HepG2 (cell line): ENCODE data around the gene CLASP1. TPM values are rescaled to one million over a fixed set of nuclear protein-coding genes. Genes with fewer than 3 reads are reported as not detected.
A peak's percentile ranks its signal among the peaks of the same experiment; 100 is the strongest.

Source experiments
- ATF4 ChIP-seq, 2 experiments: fragments of 450-650 bp in 1 of 2; sonication (generic) in 1 of 2; formaldehyde crosslinking; IDR thresholded peaks; 2 replicates each; pipeline versions ENCODE4 v1.5.0 to v1.8.0; 2020 to 2022; ENCODE audit warnings: mild to moderate bottlenecking in 1 of 2, missing genetic modification reagents in 1 of 2
- BRD4 ChIP-seq: sonication (generic); formaldehyde crosslinking; IDR thresholded peaks from 2 replicates; pipeline ENCODE4 v1.4.0; 2020; ENCODE audit warnings: missing genetic modification reagents
- FOXM1 ChIP-seq: sonication (generic); formaldehyde crosslinking; IDR thresholded peaks from 2 replicates; pipeline ENCODE4 v1.5.0; 2020; ENCODE audit warnings: missing genetic modification reagents
- HMGXB3 ChIP-seq: sonication (generic); formaldehyde crosslinking; IDR thresholded peaks from 2 replicates; pipeline ENCODE4 v1.4.0; 2020; ENCODE audit warnings: missing genetic modification reagents, borderline replicate concordance
- HNRNPH1 ChIP-seq: fragments of 200-400 bp; formaldehyde crosslinking; optimal IDR thresholded peaks from 2 replicates; pipeline ENCODE3; 2017; ENCODE audit warnings: mild to moderate bottlenecking, low read depth, low read length
- NAIF1 ChIP-seq: sonication (generic); formaldehyde crosslinking; IDR thresholded peaks from 2 replicates; pipeline ENCODE4 v1.5.0; 2020; ENCODE audit warnings: mild to moderate bottlenecking, missing genetic modification reagents, borderline replicate concordance
- ZNF17 ChIP-seq: sonication (generic); formaldehyde crosslinking; IDR thresholded peaks from 2 replicates; pipeline ENCODE4 v1.5.0; 2020; ENCODE audit warnings: mild to moderate bottlenecking, missing genetic modification reagents
- ZNF230 ChIP-seq: sonication (generic); formaldehyde crosslinking; IDR thresholded peaks from 2 replicates; pipeline ENCODE4 v1.4.0; 2020; ENCODE audit warnings: mild to moderate bottlenecking, missing genetic modification reagents
- ZNF407 ChIP-seq: sonication (generic); formaldehyde crosslinking; IDR thresholded peaks from one replicate; pipeline ENCODE4 v1.5.1; 2020; ENCODE audit warnings: mild to moderate bottlenecking, missing genetic modification reagents; ENCODE audit errors: not compliant biosample characterization
- ZNF550 ChIP-seq: sonication (generic); formaldehyde crosslinking; IDR thresholded peaks from 2 replicates; pipeline ENCODE4 v1.4.0; 2020; ENCODE audit warnings: mild to moderate bottlenecking, missing genetic modification reagents, borderline replicate concordance
- ZNF768 ChIP-seq: sonication (generic); formaldehyde crosslinking; IDR thresholded peaks from 2 replicates; pipeline ENCODE4 v1.4.0; 2020; ENCODE audit warnings: missing genetic modification reagents
- ZNF784 ChIP-seq: sonication (generic); formaldehyde crosslinking; IDR thresholded peaks from 2 replicates; pipeline ENCODE4 v1.5.1; 2020; ENCODE audit warnings: missing genetic modification reagents, mild to moderate bottlenecking, borderline replicate concordance
- ZNF841 ChIP-seq: sonication (generic); formaldehyde crosslinking; IDR thresholded peaks from 2 replicates; pipeline ENCODE4 v1.8.1; 2023; ENCODE audit warnings: missing genetic modification reagents, borderline replicate concordance
- polyA plus RNA-seq, 8 experiments: library from polyadenylated mRNA; depleted of rRNA in 3 of 8; stranded (reverse) in 7 of 8; unstranded in 1 of 8; fragments of >200 nt; fragmentation: Illumina TruSeq in 4 of 8; extraction: Trizol in 4 of 8; gene quantifications; 2 replicates each; pipeline versions ENCODE4 v1.2.1 to v1.2.3, GENCODE V29; 2011 to 2016; ENCODE audit warnings: low read depth in 4 of 8, missing spikeins in 1 of 8, mixed read lengths in 1 of 8; ENCODE audit not compliant: insufficient read depth in 1 of 8
- total RNA-seq, 5 experiments: library from RNA; depleted of rRNA; stranded (reverse); fragments of >200 nt; fragmentation: Illumina TruSeq; extraction: Trizol; gene quantifications; 2 replicates each; pipeline ENCODE4 v1.2.3, GENCODE V29; 2016; ENCODE audit warnings: low read depth in 1 of 5
- TF ChIP-seq, protein P1 (sequence below): sonication (generic); formaldehyde crosslinking; IDR thresholded peaks from 2 replicates; pipeline ENCODE4 v1.5.0; 2020; ENCODE audit warnings: missing genetic modification reagents

Gene CLASP1
- total and polyA plus RNA-seq, 2 of the 13 experiments (the other 11 are each of a cell fraction or from before 2014, with no cell fraction given) = 11.7 to 47.9 TPM

DNA sequence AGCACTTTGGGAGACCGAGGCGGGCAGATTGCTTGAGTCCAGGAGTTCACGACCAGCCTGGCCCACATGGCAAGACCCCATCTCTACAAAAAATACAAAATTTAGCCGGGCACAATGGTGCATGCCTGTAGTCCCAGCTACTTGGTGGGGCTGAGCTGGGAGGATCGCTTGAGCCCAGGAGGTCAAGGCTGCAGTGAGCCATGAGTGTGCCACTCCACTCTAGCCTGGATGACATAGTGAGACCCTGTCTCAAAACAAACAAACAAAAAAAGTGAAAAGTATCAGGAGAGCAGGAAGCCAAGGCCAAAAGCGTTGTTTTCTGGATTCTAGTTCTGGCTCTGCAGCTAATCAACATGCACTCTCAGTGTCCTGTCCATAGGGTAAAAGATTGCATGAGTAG is 10.7 kb upstream of the CLASP1 start (continued):
- TF ChIP-seq HMGXB3 (CRISPR knock-in tag) (no peak), ZNF407 (CRISPR knock-in tag) (no peak), BRD4 (CRISPR knock-in tag) (no peak), ZNF17 (no peak), ATF4 (CRISPR knock-in tag; IDR thresholded peaks at IDR 0.05) (no peak), ZNF230 (CRISPR knock-in tag) (no peak), ZNF768 (CRISPR knock-in tag) (no peak), ZNF784 (CRISPR knock-in tag) (no peak), ZNF550 (no peak), FOXM1 (CRISPR knock-in tag) (no peak), HNRNPH1 (no peak), ZNF841 (CRISPR knock-in tag) (no peak), NAIF1 (CRISPR knock-in tag) (peak; percentile 44; the same call in 1 of the 2 replicates)
- TF ChIP-seq, protein P1, sequence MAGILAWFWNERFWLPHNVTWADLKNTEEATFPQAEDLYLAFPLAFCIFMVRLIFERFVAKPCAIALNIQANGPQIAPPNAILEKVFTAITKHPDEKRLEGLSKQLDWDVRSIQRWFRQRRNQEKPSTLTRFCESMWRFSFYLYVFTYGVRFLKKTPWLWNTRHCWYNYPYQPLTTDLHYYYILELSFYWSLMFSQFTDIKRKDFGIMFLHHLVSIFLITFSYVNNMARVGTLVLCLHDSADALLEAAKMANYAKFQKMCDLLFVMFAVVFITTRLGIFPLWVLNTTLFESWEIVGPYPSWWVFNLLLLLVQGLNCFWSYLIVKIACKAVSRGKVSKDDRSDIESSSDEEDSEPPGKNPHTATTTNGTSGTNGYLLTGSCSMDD (CRISPR knock-in tag) = no peak
